Thoracic aorta (tissue), 2 donors: Measurements from ENCODE around the gene FRA10AC1. TPM values are rescaled to one million over a fixed set of nuclear protein-coding genes. Genes with fewer than 3 reads are reported as not detected.

Experiments used
- ATAC-seq: fragments of 150-250 bp; one replicate; pipeline ENCODE4 v1.8.0; 2017; ENCODE audit warnings: low read depth; ENCODE audit not compliant: insufficient number of reproducible peaks, low FRiP score
- DNase-seq: peaks from one replicate; pipeline ENCODE4 v3.0.0-alpha.2; 2020; ENCODE audit warnings: low spot score
- H3K27ac ChIP-seq, 2 donors: fragments of 200-600 bp; sonication (generic); 1 replicate in 1 of 2; 2 replicates in 1 of 2; pipeline ENCODE4 v1.5.1; 2016; ENCODE audit warnings: mild to moderate bottlenecking in 2 of 2, moderate library complexity in 2 of 2
- H3K27me3 ChIP-seq: fragments of 200-600 bp; sonication (generic); replicated peaks from 2 replicates; pipeline ENCODE4 v1.6.0; 2016; ENCODE audit warnings: mild to moderate bottlenecking; ENCODE audit not compliant: insufficient read depth
- H3K36me3 ChIP-seq: fragments of 200-600 bp; sonication (generic); one replicate; pipeline ENCODE4 v1.5.1; 2016
- H3K4me1 ChIP-seq, 2 donors: fragments of 200-600 bp; sonication (generic); 1 replicate in 1 of 2; 2 replicates in 1 of 2; pipeline versions ENCODE4 v1.5.1 to v1.6.0; 2016; ENCODE audit warnings: low read depth in 2 of 2, mild to moderate bottlenecking in 1 of 2; ENCODE audit not compliant: control insufficient read depth in 1 of 2
- H3K4me3 ChIP-seq: fragments of 200-600 bp; sonication (generic); 2 replicates; pipeline ENCODE4 v1.5.1; 2016; ENCODE audit warnings: mild to moderate bottlenecking
- H3K9me3 ChIP-seq: fragments of 200-600 bp; sonication (generic); 2 replicates; pipeline ENCODE4 v1.5.1; 2016
- CTCF ChIP-seq: fragments of 200-600 bp; sonication (generic); IDR thresholded peaks from one replicate; pipeline ENCODE4 v1.5.1; 2019; ENCODE audit warnings: antibody characterized with exemption
- total RNA-seq, 2 donors: library from RNA; depleted of rRNA; stranded (reverse); fragments of >200 nt; gene quantifications; one replicate each; pipeline versions ENCODE4 v1.1.0 to v1.2.3, GENCODE V29; 2016

FRA10AC1 gene
- total RNA-seq, 2 donors from 2014 or later = 25.7 to 35.9 TPM

- H3K4me3 ChIP-seq = no peak overlapping the region
- no peaks in the 10 kb centered on the region for H3K9me3 ChIP-seq
- no peak for DNase-seq
- H3K36me3 ChIP-seq = peaks cover 7% of the 10 kb centered on the region
- H3K4me1 ChIP-seq = no peaks in the 10 kb centered on the region
- H3K27me3 ChIP-seq = no peaks in the 10 kb centered on the region
- no peak for ATAC-seq
- TF ChIP-seq CTCF = no peak
- H3K27ac ChIP-seq = no peak overlapping the region
These were observed 36.4 kb downstream of the FRA10AC1 start for GRCh38 chr10:93666030-93666429.

- peaks cover 11 to 17% of the 10 kb centered on the region in 2 donors for H3K4me1 ChIP-seq
- H3K27ac ChIP-seq = no peak overlapping the region
- H3K27me3 ChIP-seq = no peaks in the 10 kb centered on the region
- no peak overlapping the region for H3K4me3 ChIP-seq
- ATAC-seq (no peak), DNase-seq (no peak)
- no peak for TF ChIP-seq CTCF
- H3K36me3 ChIP-seq = no peaks in the 10 kb centered on the region
- H3K9me3 ChIP-seq = no peaks in the 10 kb centered on the region
These were observed 44.6 kb downstream of the FRA10AC1 start for GRCh38 chr10:93657757-93658156.

GRCh38 chr10:93656155-93656554, 46.2 kb downstream of the FRA10AC1 start:
- no peak overlapping the region for H3K4me3 ChIP-seq

GRCh38 chr10:93654201-93654600, 48.2 kb downstream of the FRA10AC1 start:
- H3K27ac ChIP-seq = peak overlapping the region in 1 of 2 donors; percentile 65
- H3K27me3 ChIP-seq = no peaks in the 10 kb centered on the region
- no peak for DNase-seq
- no peaks in the 10 kb centered on the region for H3K9me3 ChIP-seq
- no peaks in the 10 kb centered on the region for H3K36me3 ChIP-seq
- TF ChIP-seq CTCF = no peak
- no peak overlapping the region for H3K4me3 ChIP-seq
- ATAC-seq = no peak
- peaks cover 16 to 27% of the 10 kb centered on the region in 2 donors for H3K4me1 ChIP-seq

More at GRCh38 chr10:93656155-93656554, 46.2 kb downstream of the FRA10AC1 start:
- no peak for ATAC-seq
- no peak for TF ChIP-seq CTCF
- H3K9me3 ChIP-seq = no peaks in the 10 kb centered on the region
- no peaks in the 10 kb centered on the region for H3K27me3 ChIP-seq
- no peaks in the 10 kb centered on the region for H3K36me3 ChIP-seq
- H3K27ac ChIP-seq = no peak overlapping the region
- peaks cover 16 to 27% of the 10 kb centered on the region in 2 donors for H3K4me1 ChIP-seq
- no peak for DNase-seq

GRCh38 chr10:93652857-93653256, 49.5 kb downstream of the FRA10AC1 start:
- Histone ChIP-seq H3K4me1 (peaks cover 16 to 27% of the 10 kb centered on the region in 2 donors), H3K4me3 (peak overlapping the region; percentile 19), H3K9me3 (no peaks in the 10 kb centered on the region), H3K27ac (peak overlapping the region in 1 of 2 donors; percentile 65), H3K36me3 (no peaks in the 10 kb centered on the region), H3K27me3 (no peaks in the 10 kb centered on the region)
- ATAC-seq (peak; percentile 93), DNase-seq (no peak)
- no peak for TF ChIP-seq CTCF
